WTC11 (cell line): Measurements from ENCODE around the gene RBM19. TPM values are rescaled to one million over a fixed set of nuclear protein-coding genes. Genes with fewer than 3 reads are reported as not detected.

Experiments used
- ATAC-seq: fragments of 200-7000 bp; cut with Tn5 transposase; 2 replicates; pipeline ENCODE4 v1.10.0; 2021; ENCODE audit warnings: mild to moderate bottlenecking, moderate library complexity
- CTCF ChIA-PET: fragments of 300-600 bp; sonication (Branson Sonifier 250); formaldehyde crosslinking; loops from one replicate; lab custom pipeline; 2021; ENCODE audit warnings: antibody characterized with exemption; lab: Charles Lee
- POLR2A ChIA-PET: fragments of 350-600 bp; sonication (Branson Sonifier 250); formaldehyde crosslinking; loops from one replicate; lab custom pipeline; 2021; ENCODE audit warnings: antibody characterized with exemption; lab: Charles Lee
- DNase-seq: peaks from one replicate; pipeline ENCODE4 v3.0.0; 2021; ENCODE audit warnings: low spot score
- H3K27ac Mint-ChIP-seq: 2 replicates; pipeline ENCODE4 v1.8.0; 2021; ENCODE audit warnings: mixed read lengths
- H3K27me3 Mint-ChIP-seq: 2 replicates; pipeline ENCODE4 v1.8.0; 2021; ENCODE audit warnings: low read depth, mild to moderate bottlenecking, moderate library complexity, mixed read lengths
- H3K36me3 Mint-ChIP-seq: 2 replicates; pipeline ENCODE4 v1.8.0; 2021; ENCODE audit warnings: mixed read lengths
- H3K4me1 Mint-ChIP-seq: 2 replicates; pipeline ENCODE4 v1.8.0; 2022; ENCODE audit warnings: mixed read lengths
- H3K4me3 Mint-ChIP-seq: 2 replicates; pipeline ENCODE4 v1.8.0; 2021; ENCODE audit warnings: mild to moderate bottlenecking, moderate library complexity, mixed read lengths
- H3K9me3 Mint-ChIP-seq: 2 replicates; pipeline ENCODE4 v1.8.0; 2021; ENCODE audit warnings: mixed read lengths
- ATF1 ChIP-seq: sonication (generic); formaldehyde crosslinking; IDR thresholded peaks from 2 replicates; pipeline ENCODE4 v1.8.1; 2023; ENCODE audit warnings: mild to moderate bottlenecking, moderate library complexity, missing genetic modification reagents
- CBFB ChIP-seq: sonication (generic); formaldehyde crosslinking; IDR thresholded peaks from 2 replicates; pipeline ENCODE4 v1.8.1; 2022; ENCODE audit warnings: mild to moderate bottlenecking, low read depth, missing genetic modification reagents
- GABPB1 ChIP-seq: sonication (generic); formaldehyde crosslinking; IDR thresholded peaks from 2 replicates; pipeline ENCODE4 v1.8.1; 2023; ENCODE audit warnings: mild to moderate bottlenecking, missing genetic modification reagents
- HMGA2 ChIP-seq: fragments of 250-450 bp; sonication (Bioruptor Pico); IDR thresholded peaks from 2 replicates; pipeline ENCODE4 v1.4.0; 2021; ENCODE audit warnings: mild to moderate bottlenecking, moderate library complexity
- RORB ChIP-seq: fragments of 250-450 bp; sonication (Bioruptor Pico); IDR thresholded peaks from 2 replicates; pipeline ENCODE4 v1.9.0; 2021; ENCODE audit warnings: mild to moderate bottlenecking
- TP53 ChIP-seq: sonication (generic); formaldehyde crosslinking; IDR thresholded peaks from 2 replicates; pipeline ENCODE4 v1.8.1; 2023; ENCODE audit warnings: mild to moderate bottlenecking, missing genetic modification reagents
- total RNA-seq: library from RNA; stranded (reverse); gene quantifications from 3 replicates; pipeline ENCODE4 v1.2.3, GENCODE V29; 2021
- TF ChIP-seq, protein P1 (sequence below): sonication (generic); formaldehyde crosslinking; conservative IDR thresholded peaks from 2 replicates; pipeline ENCODE4 v1.8.1; 2023; ENCODE audit warnings: mild to moderate bottlenecking, low read depth, missing genetic modification reagents, moderate library complexity
- TF ChIP-seq, protein P2 (sequence below): sonication (generic); formaldehyde crosslinking; IDR thresholded peaks from 2 replicates; pipeline ENCODE4 v1.8.1; 2023; ENCODE audit warnings: mild to moderate bottlenecking, missing genetic modification reagents, borderline replicate concordance
- TF ChIP-seq, protein P3 (sequence below): fragments of 250-450 bp; sonication (Bioruptor Pico); IDR thresholded peaks from 2 replicates; pipeline ENCODE4 v1.9.0; 2021; ENCODE audit warnings: mild to moderate bottlenecking
- TF ChIP-seq, protein P4 (sequence below): fragments of 250-450 bp; sonication (Bioruptor Pico); IDR thresholded peaks from 2 replicates; pipeline ENCODE4 v1.8.0; 2021; ENCODE audit warnings: mild to moderate bottlenecking
- TF ChIP-seq, protein P5 (sequence below): sonication (generic); formaldehyde crosslinking; IDR thresholded peaks from 2 replicates; pipeline ENCODE4 v1.8.1; 2022; ENCODE audit warnings: mild to moderate bottlenecking, moderate library complexity, missing genetic modification reagents
- TF ChIP-seq, protein P6 (sequence below): fragments of 250-450 bp; sonication (Bioruptor Pico); IDR thresholded peaks from 2 replicates; pipeline ENCODE4 v2.1.2; 2022; ENCODE audit warnings: mild to moderate bottlenecking, moderate library complexity
- TF ChIP-seq, protein P7 (sequence below): sonication (generic); formaldehyde crosslinking; IDR thresholded peaks from 2 replicates; pipeline ENCODE4 v1.8.1; 2023; ENCODE audit warnings: mild to moderate bottlenecking, missing genetic modification reagents
- TF ChIP-seq, protein P8 (sequence below): fragments of 250-450 bp; sonication (Bioruptor Pico); IDR thresholded peaks from 2 replicates; pipeline ENCODE4 v1.9.0; 2021; ENCODE audit warnings: moderate library complexity, mild to moderate bottlenecking, inconsistent platforms, borderline replicate concordance

RBM19 gene
- total RNA-seq, 1 experiment from 2014 or later = 60.1 TPM

DNA sequence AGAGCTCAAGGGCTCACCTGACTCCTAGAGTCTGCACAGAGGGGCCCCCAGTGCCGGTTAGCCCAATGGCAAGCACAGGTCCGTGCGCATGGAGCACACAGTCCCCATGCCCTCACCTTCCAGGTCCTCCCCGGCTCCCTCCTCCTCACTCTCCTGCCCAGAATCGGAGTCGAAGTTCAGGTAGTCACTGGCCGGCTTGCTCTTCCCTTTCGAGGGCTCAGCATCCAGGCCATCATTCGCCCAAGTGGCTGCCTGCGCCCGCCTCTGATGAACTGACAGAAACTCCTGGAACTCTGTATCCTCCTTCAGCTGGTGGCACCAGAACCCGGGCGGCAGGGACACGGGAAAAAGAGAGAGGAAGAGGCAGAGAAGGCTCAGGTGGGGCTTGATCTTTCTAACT is 7.0 kb downstream of the RBM19 start:
- CTCF ChIA-PET = no interaction called here
- Mint-ChIP-seq H3K4me1 (no peaks in the 10 kb centered on the region), H3K27me3 (no peaks in the 10 kb centered on the region), H3K27ac (no peak overlapping the region), H3K4me3 (no peak overlapping the region), H3K36me3 (peaks cover 51% of the 10 kb centered on the region), H3K9me3 (no peaks in the 10 kb centered on the region)
- DNase-seq (no peak), ATAC-seq (no peak)
- POLR2A ChIA-PET = interaction anchor here (0.5 kb wide), 1 partner anchor 1926 kb away, joined by 3 read pairs; no protein-coding TSS in a partner anchor
- TF ChIP-seq, protein P1, sequence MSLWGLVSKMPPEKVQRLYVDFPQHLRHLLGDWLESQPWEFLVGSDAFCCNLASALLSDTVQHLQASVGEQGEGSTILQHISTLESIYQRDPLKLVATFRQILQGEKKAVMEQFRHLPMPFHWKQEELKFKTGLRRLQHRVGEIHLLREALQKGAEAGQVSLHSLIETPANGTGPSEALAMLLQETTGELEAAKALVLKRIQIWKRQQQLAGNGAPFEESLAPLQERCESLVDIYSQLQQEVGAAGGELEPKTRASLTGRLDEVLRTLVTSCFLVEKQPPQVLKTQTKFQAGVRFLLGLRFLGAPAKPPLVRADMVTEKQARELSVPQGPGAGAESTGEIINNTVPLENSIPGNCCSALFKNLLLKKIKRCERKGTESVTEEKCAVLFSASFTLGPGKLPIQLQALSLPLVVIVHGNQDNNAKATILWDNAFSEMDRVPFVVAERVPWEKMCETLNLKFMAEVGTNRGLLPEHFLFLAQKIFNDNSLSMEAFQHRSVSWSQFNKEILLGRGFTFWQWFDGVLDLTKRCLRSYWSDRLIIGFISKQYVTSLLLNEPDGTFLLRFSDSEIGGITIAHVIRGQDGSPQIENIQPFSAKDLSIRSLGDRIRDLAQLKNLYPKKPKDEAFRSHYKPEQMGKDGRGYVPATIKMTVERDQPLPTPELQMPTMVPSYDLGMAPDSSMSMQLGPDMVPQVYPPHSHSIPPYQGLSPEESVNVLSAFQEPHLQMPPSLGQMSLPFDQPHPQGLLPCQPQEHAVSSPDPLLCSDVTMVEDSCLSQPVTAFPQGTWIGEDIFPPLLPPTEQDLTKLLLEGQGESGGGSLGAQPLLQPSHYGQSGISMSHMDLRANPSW (CRISPR knock-in tag) = no peak
- TF ChIP-seq, protein P2, sequence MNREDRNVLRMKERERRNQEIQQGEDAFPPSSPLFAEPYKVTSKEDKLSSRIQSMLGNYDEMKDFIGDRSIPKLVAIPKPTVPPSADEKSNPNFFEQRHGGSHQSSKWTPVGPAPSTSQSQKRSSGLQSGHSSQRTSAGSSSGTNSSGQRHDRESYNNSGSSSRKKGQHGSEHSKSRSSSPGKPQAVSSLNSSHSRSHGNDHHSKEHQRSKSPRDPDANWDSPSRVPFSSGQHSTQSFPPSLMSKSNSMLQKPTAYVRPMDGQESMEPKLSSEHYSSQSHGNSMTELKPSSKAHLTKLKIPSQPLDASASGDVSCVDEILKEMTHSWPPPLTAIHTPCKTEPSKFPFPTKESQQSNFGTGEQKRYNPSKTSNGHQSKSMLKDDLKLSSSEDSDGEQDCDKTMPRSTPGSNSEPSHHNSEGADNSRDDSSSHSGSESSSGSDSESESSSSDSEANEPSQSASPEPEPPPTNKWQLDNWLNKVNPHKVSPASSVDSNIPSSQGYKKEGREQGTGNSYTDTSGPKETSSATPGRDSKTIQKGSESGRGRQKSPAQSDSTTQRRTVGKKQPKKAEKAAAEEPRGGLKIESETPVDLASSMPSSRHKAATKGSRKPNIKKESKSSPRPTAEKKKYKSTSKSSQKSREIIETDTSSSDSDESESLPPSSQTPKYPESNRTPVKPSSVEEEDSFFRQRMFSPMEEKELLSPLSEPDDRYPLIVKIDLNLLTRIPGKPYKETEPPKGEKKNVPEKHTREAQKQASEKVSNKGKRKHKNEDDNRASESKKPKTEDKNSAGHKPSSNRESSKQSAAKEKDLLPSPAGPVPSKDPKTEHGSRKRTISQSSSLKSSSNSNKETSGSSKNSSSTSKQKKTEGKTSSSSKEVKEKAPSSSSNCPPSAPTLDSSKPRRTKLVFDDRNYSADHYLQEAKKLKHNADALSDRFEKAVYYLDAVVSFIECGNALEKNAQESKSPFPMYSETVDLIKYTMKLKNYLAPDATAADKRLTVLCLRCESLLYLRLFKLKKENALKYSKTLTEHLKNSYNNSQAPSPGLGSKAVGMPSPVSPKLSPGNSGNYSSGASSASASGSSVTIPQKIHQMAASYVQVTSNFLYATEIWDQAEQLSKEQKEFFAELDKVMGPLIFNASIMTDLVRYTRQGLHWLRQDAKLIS = no peak
- TF ChIP-seq GABPB1 = no peak
- TF ChIP-seq RORB = no peak
- TF ChIP-seq, protein P3, sequence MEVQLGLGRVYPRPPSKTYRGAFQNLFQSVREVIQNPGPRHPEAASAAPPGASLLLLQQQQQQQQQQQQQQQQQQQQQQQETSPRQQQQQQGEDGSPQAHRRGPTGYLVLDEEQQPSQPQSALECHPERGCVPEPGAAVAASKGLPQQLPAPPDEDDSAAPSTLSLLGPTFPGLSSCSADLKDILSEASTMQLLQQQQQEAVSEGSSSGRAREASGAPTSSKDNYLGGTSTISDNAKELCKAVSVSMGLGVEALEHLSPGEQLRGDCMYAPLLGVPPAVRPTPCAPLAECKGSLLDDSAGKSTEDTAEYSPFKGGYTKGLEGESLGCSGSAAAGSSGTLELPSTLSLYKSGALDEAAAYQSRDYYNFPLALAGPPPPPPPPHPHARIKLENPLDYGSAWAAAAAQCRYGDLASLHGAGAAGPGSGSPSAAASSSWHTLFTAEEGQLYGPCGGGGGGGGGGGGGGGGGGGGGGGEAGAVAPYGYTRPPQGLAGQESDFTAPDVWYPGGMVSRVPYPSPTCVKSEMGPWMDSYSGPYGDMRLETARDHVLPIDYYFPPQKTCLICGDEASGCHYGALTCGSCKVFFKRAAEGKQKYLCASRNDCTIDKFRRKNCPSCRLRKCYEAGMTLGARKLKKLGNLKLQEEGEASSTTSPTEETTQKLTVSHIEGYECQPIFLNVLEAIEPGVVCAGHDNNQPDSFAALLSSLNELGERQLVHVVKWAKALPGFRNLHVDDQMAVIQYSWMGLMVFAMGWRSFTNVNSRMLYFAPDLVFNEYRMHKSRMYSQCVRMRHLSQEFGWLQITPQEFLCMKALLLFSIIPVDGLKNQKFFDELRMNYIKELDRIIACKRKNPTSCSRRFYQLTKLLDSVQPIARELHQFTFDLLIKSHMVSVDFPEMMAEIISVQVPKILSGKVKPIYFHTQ (CRISPR knock-in tag) = no peak

DNA sequence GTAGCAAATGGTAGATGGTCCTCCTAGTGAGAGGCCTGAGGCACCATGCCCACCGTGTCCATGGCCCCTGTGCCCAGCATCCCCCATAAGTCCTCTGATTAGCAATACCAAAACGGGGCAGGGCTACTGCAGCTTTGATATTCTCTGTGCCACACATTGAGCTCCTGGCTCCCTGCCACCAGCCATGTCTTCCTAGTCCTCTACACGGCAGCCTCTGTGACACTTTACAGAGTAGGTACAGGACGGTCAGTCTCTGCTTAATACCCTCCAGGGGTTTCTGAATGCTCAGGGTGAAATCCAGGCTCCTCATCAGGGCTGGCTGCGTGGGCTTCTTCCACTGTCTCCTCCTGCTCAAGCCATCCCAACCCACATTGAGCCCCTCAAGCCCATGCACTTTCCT is 8.0 kb downstream of the RBM19 start:
- no peaks in the 10 kb centered on the region for H3K9me3 Mint-ChIP-seq
- CTCF ChIA-PET = no interaction called here
- no peak for ATAC-seq
- TF ChIP-seq CBFB (CRISPR knock-in tag) (no peak), ATF1 (CRISPR knock-in tag) (no peak), HMGA2 (CRISPR knock-in tag) (no peak), TP53 (no peak)
- TF ChIP-seq, protein P4, sequence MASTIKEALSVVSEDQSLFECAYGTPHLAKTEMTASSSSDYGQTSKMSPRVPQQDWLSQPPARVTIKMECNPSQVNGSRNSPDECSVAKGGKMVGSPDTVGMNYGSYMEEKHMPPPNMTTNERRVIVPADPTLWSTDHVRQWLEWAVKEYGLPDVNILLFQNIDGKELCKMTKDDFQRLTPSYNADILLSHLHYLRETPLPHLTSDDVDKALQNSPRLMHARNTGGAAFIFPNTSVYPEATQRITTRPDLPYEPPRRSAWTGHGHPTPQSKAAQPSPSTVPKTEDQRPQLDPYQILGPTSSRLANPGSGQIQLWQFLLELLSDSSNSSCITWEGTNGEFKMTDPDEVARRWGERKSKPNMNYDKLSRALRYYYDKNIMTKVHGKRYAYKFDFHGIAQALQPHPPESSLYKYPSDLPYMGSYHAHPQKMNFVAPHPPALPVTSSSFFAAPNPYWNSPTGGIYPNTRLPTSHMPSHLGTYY = no peak
- TF ChIP-seq, protein P5, sequence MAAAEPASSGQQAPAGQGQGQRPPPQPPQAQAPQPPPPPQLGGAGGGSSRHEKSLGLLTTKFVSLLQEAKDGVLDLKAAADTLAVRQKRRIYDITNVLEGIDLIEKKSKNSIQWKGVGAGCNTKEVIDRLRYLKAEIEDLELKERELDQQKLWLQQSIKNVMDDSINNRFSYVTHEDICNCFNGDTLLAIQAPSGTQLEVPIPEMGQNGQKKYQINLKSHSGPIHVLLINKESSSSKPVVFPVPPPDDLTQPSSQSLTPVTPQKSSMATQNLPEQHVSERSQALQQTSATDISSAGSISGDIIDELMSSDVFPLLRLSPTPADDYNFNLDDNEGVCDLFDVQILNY (CRISPR knock-in tag) = no peak
- TF ChIP-seq, protein P6, sequence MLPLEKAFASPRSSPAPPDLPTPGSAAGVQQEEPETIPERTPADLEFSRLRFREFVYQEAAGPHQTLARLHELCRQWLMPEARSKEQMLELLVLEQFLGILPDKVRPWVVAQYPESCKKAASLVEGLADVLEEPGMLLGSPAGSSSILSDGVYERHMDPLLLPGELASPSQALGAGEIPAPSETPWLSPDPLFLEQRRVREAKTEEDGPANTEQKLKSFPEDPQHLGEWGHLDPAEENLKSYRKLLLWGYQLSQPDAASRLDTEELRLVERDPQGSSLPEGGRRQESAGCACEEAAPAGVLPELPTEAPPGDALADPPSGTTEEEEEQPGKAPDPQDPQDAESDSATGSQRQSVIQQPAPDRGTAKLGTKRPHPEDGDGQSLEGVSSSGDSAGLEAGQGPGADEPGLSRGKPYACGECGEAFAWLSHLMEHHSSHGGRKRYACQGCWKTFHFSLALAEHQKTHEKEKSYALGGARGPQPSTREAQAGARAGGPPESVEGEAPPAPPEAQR (CRISPR knock-in tag) = no peak
- TF ChIP-seq, protein P7, sequence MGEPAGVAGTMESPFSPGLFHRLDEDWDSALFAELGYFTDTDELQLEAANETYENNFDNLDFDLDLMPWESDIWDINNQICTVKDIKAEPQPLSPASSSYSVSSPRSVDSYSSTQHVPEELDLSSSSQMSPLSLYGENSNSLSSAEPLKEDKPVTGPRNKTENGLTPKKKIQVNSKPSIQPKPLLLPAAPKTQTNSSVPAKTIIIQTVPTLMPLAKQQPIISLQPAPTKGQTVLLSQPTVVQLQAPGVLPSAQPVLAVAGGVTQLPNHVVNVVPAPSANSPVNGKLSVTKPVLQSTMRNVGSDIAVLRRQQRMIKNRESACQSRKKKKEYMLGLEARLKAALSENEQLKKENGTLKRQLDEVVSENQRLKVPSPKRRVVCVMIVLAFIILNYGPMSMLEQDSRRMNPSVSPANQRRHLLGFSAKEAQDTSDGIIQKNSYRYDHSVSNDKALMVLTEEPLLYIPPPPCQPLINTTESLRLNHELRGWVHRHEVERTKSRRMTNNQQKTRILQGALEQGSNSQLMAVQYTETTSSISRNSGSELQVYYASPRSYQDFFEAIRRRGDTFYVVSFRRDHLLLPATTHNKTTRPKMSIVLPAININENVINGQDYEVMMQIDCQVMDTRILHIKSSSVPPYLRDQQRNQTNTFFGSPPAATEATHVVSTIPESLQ = no peak
- TF ChIP-seq, protein P8, sequence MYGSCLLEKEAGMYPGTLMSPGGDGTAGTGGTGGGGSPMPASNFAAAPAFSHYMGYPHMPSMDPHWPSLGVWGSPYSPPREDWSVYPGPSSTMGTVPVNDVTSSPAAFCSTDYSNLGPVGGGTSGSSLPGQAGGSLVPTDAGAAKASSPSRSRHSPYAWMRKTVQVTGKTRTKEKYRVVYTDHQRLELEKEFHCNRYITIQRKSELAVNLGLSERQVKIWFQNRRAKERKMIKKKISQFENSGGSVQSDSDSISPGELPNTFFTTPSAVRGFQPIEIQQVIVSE (CRISPR knock-in tag) = no peak

More for the DNA sequence above, 8.0 kb downstream of the RBM19 start:
- H3K4me3 Mint-ChIP-seq = no peak overlapping the region
- H3K4me1 Mint-ChIP-seq = no peaks in the 10 kb centered on the region
- H3K27me3 Mint-ChIP-seq = no peaks in the 10 kb centered on the region
- POLR2A ChIA-PET = no interaction called here
- no peak for DNase-seq
- peaks cover 56% of the 10 kb centered on the region for H3K36me3 Mint-ChIP-seq
- H3K27ac Mint-ChIP-seq = no peak overlapping the region
